Glomerular visceral epithelial cell (primary cell): ENCODE data around the gene CRYAA.

Experiments
- DNase-seq: peaks from one replicate; pipeline ENCODE4 v3.0.0-alpha.2; 2016; ENCODE audit errors: extremely low spot score

Gene CRYAA

DNA sequence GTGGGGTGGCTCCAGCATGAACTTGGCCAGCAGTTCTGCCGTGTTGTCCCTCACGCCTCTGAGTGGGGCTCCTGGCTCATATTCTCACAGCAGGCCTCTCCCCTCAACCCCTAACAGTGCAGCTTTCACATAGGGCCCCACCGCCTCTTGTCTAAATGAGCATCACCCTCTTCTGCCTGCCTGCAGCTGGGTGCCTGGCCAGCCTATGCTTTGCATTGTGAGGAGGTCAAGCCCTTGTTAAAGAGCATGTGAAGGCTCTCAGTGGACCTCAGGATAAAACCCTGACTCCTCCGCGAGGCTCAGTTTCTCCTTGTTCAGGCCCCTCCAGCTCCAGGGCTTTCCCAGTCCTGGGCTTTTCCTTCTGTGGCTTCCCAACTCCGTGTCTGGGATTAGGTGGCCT, 34.8 kb downstream of the CRYAA start:
- no peak for DNase-seq

DNA sequence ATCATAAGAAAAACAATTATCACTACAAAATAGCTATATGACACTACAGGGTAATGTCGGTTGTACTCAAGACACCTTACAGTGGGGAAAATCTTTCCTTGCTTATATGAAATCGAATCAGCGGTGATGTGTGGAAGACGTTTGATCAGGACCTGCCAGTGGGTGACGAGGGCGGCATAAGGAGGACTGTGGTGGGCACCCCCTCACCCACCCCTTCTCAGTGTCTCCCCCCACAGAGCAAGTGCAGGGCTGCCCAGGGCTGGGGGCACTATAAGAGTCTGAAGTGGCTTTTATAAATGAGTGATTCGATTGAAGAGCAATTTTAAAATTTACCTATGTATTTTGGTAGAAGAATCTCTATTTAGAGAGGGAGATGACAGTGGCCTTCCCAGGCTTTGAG, 35.8 kb downstream of the CRYAA start:
- DNase-seq: no peak

DNA sequence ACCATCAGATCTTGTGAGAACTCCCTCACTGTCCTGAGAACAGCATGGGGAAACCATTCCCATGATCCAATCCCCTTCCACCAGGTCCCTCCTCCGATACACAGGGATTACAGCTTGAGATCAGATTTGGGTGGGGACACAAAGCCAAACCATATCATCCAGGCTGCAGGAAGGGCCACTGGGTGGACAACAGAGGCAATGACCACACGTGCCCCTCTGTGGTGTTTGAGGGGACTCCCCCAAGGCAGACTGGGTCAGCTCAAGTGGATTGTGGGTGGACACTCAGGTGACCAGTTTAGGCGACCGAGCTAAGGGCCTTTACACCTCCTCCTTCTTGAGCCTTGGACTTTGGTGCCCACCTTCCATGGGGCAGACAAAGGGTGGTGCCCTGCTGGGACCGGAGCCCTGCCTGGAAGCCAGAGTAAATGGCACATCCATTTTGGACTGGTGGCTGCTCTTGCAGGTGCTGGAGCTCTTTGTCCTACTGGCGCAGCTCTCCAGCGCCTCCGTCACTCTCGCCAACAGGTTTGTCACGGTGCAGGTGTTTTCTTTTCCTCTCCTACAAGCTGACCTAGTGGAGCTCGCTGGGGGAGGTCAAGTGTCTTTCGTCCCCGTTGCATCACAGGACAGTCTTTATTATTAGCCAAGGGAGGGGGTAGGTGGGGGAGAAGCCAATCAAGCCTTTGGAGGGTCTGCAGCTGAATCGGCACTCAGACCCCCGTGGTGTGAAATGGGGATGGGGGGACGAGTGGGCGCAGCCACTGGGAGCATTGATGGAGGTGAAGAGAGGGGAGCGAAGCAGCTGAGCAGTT, 37.6 kb downstream of the CRYAA start:
- DNase-seq: no peak

DNA sequence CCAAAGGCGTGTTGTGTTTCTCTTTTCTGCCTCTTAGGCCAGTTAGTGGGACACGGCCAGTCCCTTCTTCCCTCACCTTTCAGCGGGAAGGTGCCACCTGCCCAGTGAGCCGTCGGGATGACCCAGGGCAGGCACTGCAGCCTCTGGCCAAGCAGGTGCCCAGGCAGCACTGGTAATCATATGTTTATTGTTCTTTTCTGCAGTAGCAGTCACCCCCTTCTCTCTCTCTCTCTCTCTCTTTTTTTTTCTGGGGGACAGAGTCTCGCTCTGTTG, 38.2 kb downstream of the CRYAA start:
- no peak for DNase-seq

DNA sequence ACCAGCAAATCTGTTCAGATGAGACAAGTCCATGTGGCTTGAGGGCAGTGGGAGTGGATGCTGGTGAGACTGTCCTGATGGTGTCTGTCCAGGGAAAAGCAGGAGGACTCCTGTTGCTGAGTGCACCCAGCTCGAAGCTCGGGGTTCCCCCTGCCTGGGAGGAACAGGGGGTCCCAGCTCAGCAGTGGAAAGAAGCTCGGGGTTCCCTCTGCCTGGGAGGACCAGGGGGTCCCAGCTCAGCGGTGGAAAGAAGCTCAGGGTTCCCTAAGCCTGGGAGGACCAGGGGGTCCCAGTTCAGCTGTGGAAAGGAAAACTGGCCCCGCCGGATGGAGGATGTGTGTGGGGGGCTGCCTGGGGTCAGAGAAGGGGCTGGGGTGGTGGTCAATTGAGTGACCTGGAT, 39.1 kb downstream of the CRYAA start:
- no peak for DNase-seq

DNA sequence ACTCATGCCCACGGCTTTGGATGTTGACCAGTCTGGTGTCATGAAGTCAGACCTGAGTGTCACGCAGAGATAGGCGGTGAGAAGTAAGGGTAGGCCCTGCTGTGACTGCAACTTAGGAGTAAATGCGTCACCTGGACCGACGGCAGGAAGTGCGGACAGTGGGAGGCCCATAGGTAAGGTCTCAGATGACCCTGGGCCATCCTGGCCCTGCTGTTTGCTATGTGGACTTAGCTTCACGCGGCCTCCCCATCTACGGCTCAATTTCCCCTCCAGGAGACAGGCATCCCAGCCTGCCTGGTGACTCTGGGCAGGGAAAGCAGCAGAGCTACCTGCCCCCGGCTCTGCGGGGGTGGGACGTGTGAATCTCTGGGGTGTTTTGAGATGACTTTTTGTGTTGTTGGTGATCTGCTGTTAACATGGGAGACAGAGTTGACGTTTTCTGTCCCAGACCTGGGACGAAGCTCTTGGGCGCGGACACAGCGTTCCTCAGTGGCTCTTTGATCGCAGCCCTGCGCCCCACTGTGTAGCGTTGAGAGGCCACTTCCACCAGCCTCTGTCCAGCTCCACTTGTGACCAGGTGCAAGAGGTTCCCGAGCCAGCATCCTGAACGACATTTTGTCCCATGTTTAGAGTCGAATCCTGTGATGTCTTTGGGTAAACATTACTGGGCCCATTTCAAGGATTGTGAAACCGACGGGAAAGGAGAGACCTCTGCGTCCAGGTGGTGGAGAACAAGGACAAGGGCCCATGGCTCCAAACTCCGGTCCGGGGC, 39.9 kb downstream of the CRYAA start:
- no peak for DNase-seq

DNA sequence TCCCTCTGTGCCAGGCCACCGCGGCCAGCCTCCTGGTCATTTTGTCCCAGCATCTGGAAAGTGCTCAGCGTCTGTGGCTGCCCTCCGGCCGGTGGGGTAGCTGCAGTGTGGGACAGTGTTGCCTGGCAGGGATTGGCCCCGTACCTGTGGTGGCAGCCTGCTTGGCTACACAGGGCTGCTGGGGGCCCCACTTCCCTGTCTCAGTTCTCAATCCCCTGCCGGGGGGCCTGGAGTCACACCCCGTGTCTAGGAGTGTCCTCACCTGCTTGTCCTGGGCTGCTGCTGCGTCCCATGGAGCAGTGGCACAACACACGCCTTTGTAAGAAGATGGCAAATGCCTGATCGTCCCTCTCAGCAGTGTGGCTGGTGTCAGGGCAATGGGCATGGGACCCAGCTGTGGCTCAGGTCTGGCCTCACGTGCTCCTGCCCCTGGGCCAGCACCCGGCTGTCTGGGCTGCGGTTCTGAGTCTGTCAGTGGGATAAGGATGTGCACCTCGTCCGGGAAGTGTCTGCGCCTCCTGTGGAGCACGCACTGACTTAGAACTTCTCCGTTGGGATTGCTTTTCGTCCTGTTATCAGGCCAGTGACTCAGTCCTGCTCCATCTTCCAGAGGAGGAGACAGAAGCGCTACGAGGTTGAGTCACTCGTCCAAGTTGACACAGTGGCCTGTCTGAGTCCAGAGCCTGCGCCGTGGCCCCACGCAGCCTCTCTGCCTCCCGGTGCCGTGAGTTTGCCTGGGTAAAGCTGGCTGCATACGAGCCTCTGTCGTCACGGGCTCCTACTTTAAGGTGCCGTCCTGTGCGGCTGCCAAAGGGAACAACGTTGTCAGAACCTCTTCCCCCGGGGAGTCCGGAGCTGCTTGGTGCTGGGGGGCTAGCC, 41.0 kb downstream of the CRYAA start:
- no peak for DNase-seq

DNA sequence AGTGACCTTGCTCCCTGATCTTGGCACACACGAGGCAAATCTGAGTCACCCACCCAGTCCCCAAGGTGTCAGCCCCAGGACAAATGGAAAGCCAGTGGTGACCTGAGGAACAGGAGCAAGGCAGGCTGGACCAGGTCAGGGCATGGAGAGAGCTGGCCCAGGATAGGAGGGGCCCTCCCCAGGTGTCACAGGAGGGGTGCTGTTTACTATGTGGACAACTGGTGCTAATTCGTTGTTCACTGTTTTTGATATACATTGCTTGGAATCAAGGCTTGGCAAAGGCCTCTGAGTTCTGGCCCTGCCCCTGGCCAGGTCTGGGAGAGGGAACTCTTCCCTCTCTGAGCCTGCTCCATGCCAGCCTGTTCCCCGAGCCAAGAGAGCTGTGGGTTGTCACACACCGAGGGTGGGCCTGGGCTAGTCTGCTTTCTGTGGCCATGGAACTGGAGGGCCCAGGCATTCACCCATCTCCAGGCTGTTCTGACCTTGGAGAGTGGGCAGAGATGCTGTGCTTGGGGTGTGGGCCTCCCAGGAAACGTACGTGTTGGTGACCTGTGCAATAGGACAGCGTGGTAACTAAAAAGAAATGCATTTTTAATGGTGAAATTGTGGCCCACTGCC, 41.8 kb downstream of the CRYAA start:
- DNase-seq: no peak

DNA sequence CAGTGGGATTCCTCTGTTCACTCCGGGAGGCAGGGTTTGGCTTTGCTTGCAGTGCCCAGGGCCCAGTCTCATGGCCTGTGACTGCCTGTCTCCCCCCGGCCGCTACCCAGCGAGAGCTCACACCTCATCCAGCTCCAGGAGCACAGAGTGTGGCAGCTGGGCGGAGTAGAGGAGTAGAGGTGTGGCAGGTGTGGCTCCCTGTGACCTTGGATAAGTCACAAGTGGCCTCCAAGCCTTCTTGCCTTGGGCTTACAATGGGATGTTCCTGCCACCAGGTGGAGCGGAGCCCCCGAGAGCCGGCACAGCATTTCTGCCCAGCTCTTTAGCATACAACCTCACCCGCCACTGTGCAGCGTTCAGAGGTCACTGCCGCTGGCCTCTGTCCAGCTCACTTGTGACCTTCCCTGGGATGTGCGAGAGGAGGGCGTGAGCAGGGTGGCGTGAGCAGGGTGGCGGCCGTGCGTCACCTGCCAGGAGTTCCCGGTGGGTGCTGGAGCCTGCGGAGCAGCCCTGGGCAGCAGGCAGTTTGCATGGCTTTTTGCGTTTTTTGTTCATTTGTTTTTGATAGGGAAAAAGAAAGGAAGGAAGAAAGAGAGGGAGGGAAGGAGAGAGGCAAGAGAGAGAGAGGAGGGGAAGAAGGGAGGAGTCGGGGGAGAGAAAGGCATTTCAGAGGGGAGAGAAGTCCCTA, 42.4 kb downstream of the CRYAA start:
- peak; percentile 47 for DNase-seq

DNA sequence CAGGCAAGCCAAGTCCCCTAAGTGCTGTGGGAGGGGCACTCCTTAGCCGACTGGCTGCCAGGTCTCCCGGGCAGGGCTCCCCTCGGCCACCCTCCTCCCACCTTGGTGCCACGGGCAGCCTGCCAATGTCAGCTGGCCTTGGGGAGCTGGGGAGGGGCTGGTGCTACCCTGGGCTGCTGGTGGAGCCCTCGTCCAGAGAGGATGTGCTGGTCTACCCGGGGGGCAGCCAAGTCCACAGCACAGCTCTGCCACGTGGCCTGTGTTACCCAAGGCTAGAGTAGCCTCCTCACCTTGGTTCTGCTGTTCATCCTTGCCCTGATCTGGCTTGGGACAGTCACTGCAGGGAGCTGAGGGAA, 42.9 kb downstream of the CRYAA start:
- DNase-seq: no peak
